Sigmoid colon (tissue), 7 donors: ENCODE measurements around the gene USP28. TPM values are rescaled to one million over a fixed set of nuclear protein-coding genes. Genes with fewer than 3 reads are reported as not detected.

ENCODE experiments used
- DNase-seq: peaks from one replicate; pipeline ENCODE4 v3.0.0-alpha.2; 2019
- H3K27ac ChIP-seq, 4 donors: fragments of 200-600 bp; sonication (generic); one replicate each; pipeline ENCODE4 v1.5.1; 2016 to 2019; ENCODE audit warnings: mild to moderate bottlenecking in 1 of 4
- H3K27me3 ChIP-seq, 3 donors: fragments of 200-600 bp; sonication (generic); one replicate each; pipeline ENCODE4 v1.5.1; 2019; ENCODE audit warnings: mild to moderate bottlenecking in 1 of 3
- H3K36me3 ChIP-seq, 4 donors: fragments of 200-600 bp; sonication (generic); one replicate each; pipeline ENCODE4 v1.5.1; 2016 to 2019
- H3K4me1 ChIP-seq, 4 donors: fragments of 200-600 bp; sonication (generic); one replicate each; pipeline ENCODE4 v1.5.1; 2017 to 2019
- H3K4me3 ChIP-seq, 4 donors: fragments of 200-600 bp; sonication (generic); one replicate each; pipeline ENCODE4 v1.5.1; 2017 to 2019; ENCODE audit warnings: mild to moderate bottlenecking in 2 of 4, moderate library complexity in 1 of 4
- H3K9me3 ChIP-seq, 4 donors: fragments of 200-600 bp in 3 of 4; sonication (generic) in 3 of 4; one replicate each; pipeline versions ENCODE4 v1.5.1 to v1.6.1; 2013 to 2019
- EP300 ChIP-seq, 4 donors: sonication (generic); formaldehyde crosslinking; IDR thresholded peaks; one replicate each; pipeline ENCODE4 v1.6.1; 2017; ENCODE audit warnings: antibody characterized with exemption in 4 of 4
- POLR2A ChIP-seq, 2 donors: fragments of 450-650 bp; IDR thresholded peaks; one replicate each; pipeline ENCODE4 v1.6.1; 2016; ENCODE audit warnings: antibody characterized with exemption in 2 of 2, mild to moderate bottlenecking in 2 of 2, moderate library complexity in 2 of 2
- POLR2AphosphoS5 ChIP-seq, 4 donors: sonication (generic); formaldehyde crosslinking; IDR thresholded peaks; one replicate each; pipeline ENCODE4 v1.6.1; 2017; ENCODE audit warnings: antibody characterized with exemption in 4 of 4
- WGBS, 2 donors: extraction: QIAGEN DNeasy Blood & Tissue Kit; methylation state at CpG; one replicate each; pipeline ENCODE4 v1.1.7; 2013; 5-methylcytosine and 5-hydroxymethylcytosine counted together
- intact Hi-C: fragments of 100-400 bp; cut with DNase I; formaldehyde crosslinking; loops from one replicate; pipeline ENCODE4 v1.15.1; 2023
- polyA plus RNA-seq, 3 donors: library from polyadenylated mRNA; stranded (reverse); fragments of 200-250 nt; gene quantifications; one replicate each; pipeline ENCODE4 v1.2.3, GENCODE V29; 2013
- total RNA-seq, 4 donors: library from RNA; depleted of rRNA; stranded (reverse); fragments of >200 nt; gene quantifications; one replicate each; pipeline ENCODE4 v1.1.0, GENCODE V29; 2016
- TF ChIP-seq, protein P1 (sequence below), 4 experiments: fragments of 450-650 bp in 3 of 4; fragments of 200-600 bp in 1 of 4; IDR thresholded peaks; one replicate each; pipeline ENCODE4 v1.5.1; 2016 to 2019; ENCODE audit warnings: antibody characterized with exemption in 4 of 4, mild to moderate bottlenecking in 3 of 4, moderate library complexity in 2 of 4
- donor health status: healthy with polysubstance abuse.
- donor health status: Bipolar disorder and iron deficiency.
- donor health status: healthy.

USP28 gene
- total and polyA plus RNA-seq, 7 donors, result 5.4 to 37.5 (median 25.0) TPM

DNA sequence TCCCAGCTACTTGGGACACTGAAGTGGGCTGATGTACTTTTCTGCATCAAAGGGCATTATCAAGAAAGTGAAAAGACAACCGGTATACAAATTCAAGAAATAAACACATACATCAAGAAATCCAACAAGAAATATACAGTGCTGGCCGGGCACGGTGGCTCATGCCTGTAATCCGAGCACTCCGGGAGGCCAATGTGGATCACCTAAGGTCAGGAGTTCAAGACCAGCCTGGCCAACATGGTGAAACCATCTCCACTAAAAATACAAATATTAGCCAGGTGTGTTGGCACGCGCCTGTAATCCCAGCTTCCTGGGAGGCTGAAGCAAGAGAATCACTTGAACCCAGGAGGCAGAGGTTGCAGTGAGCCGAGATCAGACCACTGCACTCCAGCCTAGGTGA is 9.5 kb downstream of the USP28 start:
- DNase-seq, result no peak
- no peak overlapping the region for H3K4me3 ChIP-seq
- H3K4me1 ChIP-seq, result peaks cover 0 to 4% (median 1%) of the 10 kb centered on the region in 4 donors
- intact Hi-C loops, result no loop called here
- H3K27me3 ChIP-seq, result no peaks in the 10 kb centered on the region
- peaks cover 0 to 8% (median 2%) of the 10 kb centered on the region in 4 donors for H3K36me3 ChIP-seq
- no peak overlapping the region for H3K27ac ChIP-seq
- 97 to 98% methylated on average over 8 of the region's 8 CpGs for WGBS, 2 donors
- TF ChIP-seq POLR2AphosphoS5 (IDR thresholded peaks at IDR 0.05) (no peak), POLR2A (IDR thresholded peaks at IDR 0.05) (no peak), EP300 (IDR thresholded peaks at IDR 0.05) (no peak)
- TF ChIP-seq, protein P1, sequence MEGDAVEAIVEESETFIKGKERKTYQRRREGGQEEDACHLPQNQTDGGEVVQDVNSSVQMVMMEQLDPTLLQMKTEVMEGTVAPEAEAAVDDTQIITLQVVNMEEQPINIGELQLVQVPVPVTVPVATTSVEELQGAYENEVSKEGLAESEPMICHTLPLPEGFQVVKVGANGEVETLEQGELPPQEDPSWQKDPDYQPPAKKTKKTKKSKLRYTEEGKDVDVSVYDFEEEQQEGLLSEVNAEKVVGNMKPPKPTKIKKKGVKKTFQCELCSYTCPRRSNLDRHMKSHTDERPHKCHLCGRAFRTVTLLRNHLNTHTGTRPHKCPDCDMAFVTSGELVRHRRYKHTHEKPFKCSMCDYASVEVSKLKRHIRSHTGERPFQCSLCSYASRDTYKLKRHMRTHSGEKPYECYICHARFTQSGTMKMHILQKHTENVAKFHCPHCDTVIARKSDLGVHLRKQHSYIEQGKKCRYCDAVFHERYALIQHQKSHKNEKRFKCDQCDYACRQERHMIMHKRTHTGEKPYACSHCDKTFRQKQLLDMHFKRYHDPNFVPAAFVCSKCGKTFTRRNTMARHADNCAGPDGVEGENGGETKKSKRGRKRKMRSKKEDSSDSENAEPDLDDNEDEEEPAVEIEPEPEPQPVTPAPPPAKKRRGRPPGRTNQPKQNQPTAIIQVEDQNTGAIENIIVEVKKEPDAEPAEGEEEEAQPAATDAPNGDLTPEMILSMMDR (IDR thresholded peaks at IDR 0.05), result no peak
- no peaks in the 10 kb centered on the region for H3K9me3 ChIP-seq

DNA sequence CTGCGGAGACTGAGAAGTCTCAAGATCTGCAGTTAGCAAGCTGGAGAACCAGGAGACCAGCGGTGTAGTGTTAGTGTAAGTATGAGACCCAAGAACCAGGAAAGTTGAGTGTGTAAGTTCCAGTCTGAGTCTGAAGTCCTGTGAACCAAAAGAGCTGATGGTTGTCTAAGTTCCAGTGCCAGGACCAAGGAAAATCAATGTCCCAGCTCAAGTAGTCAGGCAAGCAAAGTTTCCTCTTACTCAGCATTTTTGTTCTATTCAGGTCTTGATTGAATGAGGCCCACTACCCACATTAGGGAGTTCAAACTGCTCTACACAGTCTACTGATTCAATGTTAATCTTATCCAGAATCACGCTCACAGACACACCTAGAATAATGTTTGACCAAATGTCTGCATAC is 11.0 kb downstream of the USP28 start:
- Histone ChIP-seq H3K27me3 (no peaks in the 10 kb centered on the region), H3K9me3 (no peaks in the 10 kb centered on the region), H3K27ac (no peak overlapping the region), H3K36me3 (peaks cover 0 to 8% (median 2%) of the 10 kb centered on the region in 4 donors), H3K4me1 (no peaks in the 10 kb centered on the region), H3K4me3 (no peak overlapping the region)
- 93 to 97% methylated on average over 3 of the region's 3 CpGs for WGBS, 2 donors
- intact Hi-C loops, result no loop called here
- no peak for TF ChIP-seq POLR2AphosphoS5 (IDR thresholded peaks at IDR 0.05)
- TF ChIP-seq EP300 (IDR thresholded peaks at IDR 0.05), result no peak
- no peak for TF ChIP-seq POLR2A (IDR thresholded peaks at IDR 0.05)
- TF ChIP-seq, protein P1 (IDR thresholded peaks at IDR 0.05), result no peak
- no peak for DNase-seq

DNA sequence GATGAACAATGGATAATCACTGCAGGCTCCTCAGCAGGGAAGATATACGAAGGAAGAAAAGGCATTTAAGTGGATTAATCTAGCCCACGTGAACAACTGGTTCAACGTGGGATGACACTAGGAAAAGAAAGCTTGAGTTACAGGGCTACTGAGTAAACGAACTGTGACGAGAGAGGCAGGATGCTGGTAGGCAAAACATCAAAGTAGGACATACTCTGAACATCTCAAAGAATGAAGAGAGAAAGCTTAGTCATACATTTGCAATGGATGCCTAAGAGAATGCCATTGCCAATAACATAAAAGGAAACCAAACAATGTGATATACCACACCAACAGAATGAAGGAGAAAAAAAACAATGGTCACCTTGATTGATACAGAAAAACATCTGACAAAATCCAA is 12.9 kb downstream of the USP28 start:
- H3K4me1 ChIP-seq, result no peaks in the 10 kb centered on the region
- no peak for TF ChIP-seq POLR2A (IDR thresholded peaks at IDR 0.05)
- TF ChIP-seq, protein P1 (IDR thresholded peaks at IDR 0.05), result no peak
- no peak for TF ChIP-seq POLR2AphosphoS5 (IDR thresholded peaks at IDR 0.05)
- TF ChIP-seq EP300 (IDR thresholded peaks at IDR 0.05), result no peak
- intact Hi-C loops, result no loop called here
- no peak overlapping the region for H3K4me3 ChIP-seq
- 71 to 83% methylated on average over 5 of the region's 5 CpGs for WGBS, 2 donors
- no peak overlapping the region for H3K27ac ChIP-seq
- peaks cover 0 to 8% (median under 1%) of the 10 kb centered on the region in 4 donors for H3K36me3 ChIP-seq
- no peaks in the 10 kb centered on the region for H3K9me3 ChIP-seq
- DNase-seq, result no peak
- H3K27me3 ChIP-seq, result no peaks in the 10 kb centered on the region

DNA sequence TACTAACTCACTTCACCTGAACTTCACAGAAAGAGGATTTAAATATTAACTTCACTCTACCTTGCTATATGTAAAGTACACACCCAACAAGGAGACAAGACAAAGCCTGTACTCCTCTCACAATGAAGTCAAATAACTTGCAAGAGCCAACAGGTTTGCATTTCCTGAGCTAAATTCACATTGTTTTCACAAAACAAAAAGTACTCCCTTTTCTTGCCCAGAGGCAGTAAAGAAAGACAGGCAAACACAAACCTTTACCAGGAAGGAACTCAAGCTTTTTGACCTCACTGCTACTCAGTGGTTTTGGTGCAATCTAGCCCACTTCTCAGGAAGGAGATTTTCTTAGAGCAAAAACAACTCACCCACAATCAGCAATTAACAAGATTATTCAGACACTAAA is 15.7 kb downstream of the USP28 start:
- DNase-seq, result no peak
- H3K36me3 ChIP-seq, result no peaks in the 10 kb centered on the region
- TF ChIP-seq POLR2AphosphoS5 (IDR thresholded peaks at IDR 0.05) (no peak), POLR2A (IDR thresholded peaks at IDR 0.05) (no peak), EP300 (IDR thresholded peaks at IDR 0.05) (no peak)
- TF ChIP-seq, protein P1 (IDR thresholded peaks at IDR 0.05), result no peak
- no peak overlapping the region for H3K4me3 ChIP-seq
- intact Hi-C loops, result no loop called here
- no peaks in the 10 kb centered on the region for H3K9me3 ChIP-seq
- no peak overlapping the region for H3K27ac ChIP-seq
- peaks cover 0 to 15% (median 1%) of the 10 kb centered on the region in 4 donors for H3K4me1 ChIP-seq
- H3K27me3 ChIP-seq, result no peaks in the 10 kb centered on the region
